B cell (primary cell): ENCODE results near the gene CLEC2A. TPM values are rescaled to one million over a fixed set of nuclear protein-coding genes. Genes with fewer than 3 reads are reported as not detected.
"Not testable (repeated sequence)": the region's sequence is repeated elsewhere in the genome, so short reads cannot be mapped to it uniquely, and the experiment has no call there.

Source experiments
- ATAC-seq: fragments of 200-7000 bp; cut with Tn5 transposase; one replicate; pipeline ENCODE4 v1.10.0; 2021; ENCODE audit warnings: low read depth, mild to moderate bottlenecking, moderate number of reproducible peaks, moderate library complexity
- CTCF ChIA-PET: fragments of 350-600 bp; sonication (Branson Sonifier 250); formaldehyde crosslinking; loops from one replicate; lab custom pipeline; 2021; ENCODE audit warnings: antibody characterized with exemption, inconsistent platforms; lab: Charles Lee
- POLR2A ChIA-PET: fragments of 350-600 bp; sonication (Branson Sonifier 250); formaldehyde crosslinking; loops from one replicate; lab custom pipeline; 2021; ENCODE audit warnings: antibody characterized with exemption; lab: Charles Lee
- DNase-seq: peaks from one replicate; pipeline ENCODE4 v3.0.0; 2013
- H2AFZ ChIP-seq: 2 replicates; pipeline ENCODE4 v1.6.1; 2012; ENCODE audit warnings: mild to moderate bottlenecking, low read depth, low read length; ENCODE audit not compliant: insufficient read depth, poor library complexity, severe bottlenecking
- H3K27ac ChIP-seq, 2 donors: 1 replicate in 1 of 2; 2 replicates in 1 of 2; pipeline ENCODE4 v1.5.1; 2012 to 2013; ENCODE audit warnings: low read length in 2 of 2, mild to moderate bottlenecking in 2 of 2, moderate library complexity in 1 of 2
- H3K27me3 ChIP-seq, 4 experiments: fragments of 200-600 bp in 1 of 4; sonication (generic) in 1 of 4; replicated peaks in 1 of 4; 1 replicate in 2 of 4; 2 replicates in 2 of 4; pipeline versions ENCODE4 v1.6.1 to v1.7.0; 2013 to 2016; ENCODE audit warnings: low read length in 3 of 4, mild to moderate bottlenecking in 2 of 4, mixed read lengths in 1 of 4, moderate library complexity in 1 of 4; ENCODE audit not compliant: insufficient read depth in 4 of 4, control insufficient read depth in 3 of 4; ENCODE audit errors: control extremely low read depth in 1 of 4
- H3K36me3 ChIP-seq, 2 experiments: replicated peaks in 1 of 2; 1 replicate in 1 of 2; 2 replicates in 1 of 2; pipeline versions ENCODE4 v1.6.1 to v1.7.1; 2013; ENCODE audit warnings: low read length in 1 of 2; ENCODE audit not compliant: insufficient read depth in 2 of 2, control insufficient read depth in 1 of 2; ENCODE audit errors: control extremely low read depth in 1 of 2, extremely low read depth in 1 of 2
- H3K4me1 ChIP-seq, 2 donors: fragments of 200-600 bp in 1 of 2; sonication (generic) in 1 of 2; 1 replicate in 1 of 2; 2 replicates in 1 of 2; pipeline versions ENCODE4 v1.5.1 to v1.6.1; 2013 to 2017; ENCODE audit warnings: low read length in 2 of 2; ENCODE audit not compliant: control insufficient read depth in 2 of 2, insufficient read depth in 2 of 2
- H3K4me2 ChIP-seq: replicated peaks from 2 replicates; pipeline ENCODE3; 2012; ENCODE audit warnings: mild to moderate bottlenecking, low read depth, low read length; ENCODE audit not compliant: poor library complexity, severe bottlenecking
- H3K4me3 ChIP-seq, 5 experiments: fragments of 200-600 bp in 1 of 5; sonication (generic) in 1 of 5; 1 replicate in 3 of 5; 2 replicates in 2 of 5; pipeline versions ENCODE4 v1.5.1 to v1.7.0; 2011 to 2016; ENCODE audit warnings: low read length in 4 of 5, mild to moderate bottlenecking in 4 of 5, low read depth in 2 of 5, control low read depth in 1 of 5, moderate library complexity in 1 of 5; ENCODE audit not compliant: insufficient read depth in 1 of 5; ENCODE audit errors: control extremely low read depth in 1 of 5, extremely low read depth in 1 of 5
- H3K79me2 ChIP-seq: fragments of 200-600 bp; sonication (generic); one replicate; pipeline ENCODE4 v1.6.0; 2016; ENCODE audit warnings: low read length; ENCODE audit not compliant: control insufficient read depth, insufficient read depth
- H3K9ac ChIP-seq: fragments of 200-600 bp; sonication (generic); 2 replicates; pipeline ENCODE4 v1.6.1; 2017; ENCODE audit warnings: mild to moderate bottlenecking, low read length, moderate library complexity
- H3K9me3 ChIP-seq, 3 donors: one replicate each; pipeline versions ENCODE4 v1.6.1 to v1.7.1; 2013; ENCODE audit warnings: low read length in 2 of 3; ENCODE audit not compliant: control insufficient read depth in 2 of 3, insufficient read depth in 1 of 3; ENCODE audit errors: control extremely low read depth in 1 of 3
- H4K20me1 ChIP-seq: 2 replicates; pipeline ENCODE4 v1.6.0; 2012; ENCODE audit warnings: mild to moderate bottlenecking, low read length; ENCODE audit not compliant: insufficient read depth, control insufficient read depth, poor library complexity, severe bottlenecking
- H3K27ac Mint-ChIP-seq: one replicate; pipeline ENCODE4 v1.8.0; 2021; ENCODE audit warnings: mixed read lengths
- H3K27me3 Mint-ChIP-seq: one replicate; pipeline ENCODE4 v1.8.0; 2021; ENCODE audit warnings: mixed read lengths
- H3K4me1 Mint-ChIP-seq: one replicate; pipeline ENCODE4 v1.8.0; 2021; ENCODE audit warnings: mixed read lengths
- H3K4me3 Mint-ChIP-seq: one replicate; pipeline ENCODE4 v1.8.0; 2021; ENCODE audit warnings: mixed read lengths
- H3K9me3 Mint-ChIP-seq: one replicate; pipeline ENCODE4 v1.8.0; 2022; ENCODE audit warnings: mixed read lengths; ENCODE audit not compliant: insufficient read depth
- EZH2 ChIP-seq: IDR thresholded peaks from 2 replicates; pipeline ENCODE4 v1.6.1; 2012; ENCODE audit warnings: borderline replicate concordance, low read depth, mild to moderate bottlenecking, moderate library complexity, low read length; ENCODE audit not compliant: insufficient read depth, poor library complexity, severe bottlenecking
- WGBS: methylation state at CpG from one replicate; pipeline ENCODE4 v1.1.5; 2013; ENCODE audit warnings: missing lambda C conversion rate; ENCODE audit not compliant: insufficient coverage; 5-methylcytosine and 5-hydroxymethylcytosine counted together
- intact Hi-C: fragments of 100-400 bp; cut with micrococcal nuclease; formaldehyde crosslinking; loops from one replicate; pipeline ENCODE4 v1.10.0; 2022
- polyA plus RNA-seq: library from polyadenylated mRNA; depleted of rRNA; stranded (reverse); fragments of >200 nt; gene quantifications from 2 replicates; pipeline ENCODE4 v1.2.3, GENCODE V29; 2012
- total RNA-seq, 2 donors: library from RNA; stranded (reverse); fragments of 120-200 nt in 1 of 2; gene quantifications; 1 replicate in 1 of 2; 2 replicates in 1 of 2; pipeline versions ENCODE4 v1.2.3 to v1.2.4, GENCODE V29; 2013 to 2022

The CLEC2A gene
- total and polyA plus RNA-seq, 2 donors (not counting 1 experiment from before 2014, with no cell fraction given): not detected

DNA sequence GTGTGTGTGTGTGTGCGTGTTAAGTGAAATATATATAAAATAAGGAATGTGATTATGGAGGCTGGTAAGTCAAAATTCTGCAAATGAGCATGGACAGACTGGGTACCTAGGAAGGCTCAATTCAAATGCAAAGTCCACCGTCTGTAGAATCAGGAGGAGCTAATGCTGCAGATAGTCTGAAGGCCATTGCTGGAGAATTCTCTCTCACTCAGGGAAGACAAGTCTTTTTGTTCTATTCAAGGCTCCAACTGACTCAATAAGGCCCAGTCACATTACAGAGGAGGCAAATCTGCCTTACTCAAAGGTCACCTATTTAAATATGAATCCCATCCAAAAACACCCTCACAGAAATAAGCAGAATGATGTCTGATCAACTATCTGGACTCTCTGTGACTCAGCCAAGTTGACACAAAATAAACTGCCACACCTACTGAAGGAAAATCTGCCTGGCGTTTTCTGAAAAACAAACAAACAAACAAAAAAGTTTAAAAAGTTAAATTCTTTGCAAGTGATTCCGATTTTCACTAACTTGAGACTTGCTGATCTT lies 51.6 kb downstream of the CLEC2A start:
- H3K4me1 ChIP-seq: peaks cover 0 to 8% of the 10 kb centered on the region in 2 donors
- Mint-ChIP-seq H3K4me1 (peaks cover 6% of the 10 kb centered on the region), H3K27ac (no peak overlapping the region), H3K9me3 (no peaks in the 10 kb centered on the region), H3K4me3 (no peak overlapping the region), H3K27me3 (peaks cover 5% of the 10 kb centered on the region)
- no peak overlapping the region for H3K27ac ChIP-seq
- H3K4me2 ChIP-seq: no peak overlapping the region
- DNase-seq (no peak), ATAC-seq (no peak)
- POLR2A ChIA-PET: interaction anchor here (0.7 kb wide), 1 partner anchor 16 kb away, joined by 5 read pairs; no protein-coding TSS in a partner anchor
- no peak overlapping the region for H2AFZ ChIP-seq
- no peaks in the 10 kb centered on the region for H3K36me3 ChIP-seq
- WGBS: 100% methylated on average over 4 of the region's 4 CpGs
- H3K4me3 ChIP-seq: no peak overlapping the region
- H3K79me2 ChIP-seq: no peaks in the 10 kb centered on the region
- no peaks in the 10 kb centered on the region for H4K20me1 ChIP-seq
- no peak overlapping the region for H3K9ac ChIP-seq
- intact Hi-C loops: no loop called here
- CTCF ChIA-PET: no interaction called here
- no peaks in the 10 kb centered on the region for H3K27me3 ChIP-seq
- H3K9me3 ChIP-seq: no peaks in the 10 kb centered on the region
- TF ChIP-seq EZH2: no peak

DNA sequence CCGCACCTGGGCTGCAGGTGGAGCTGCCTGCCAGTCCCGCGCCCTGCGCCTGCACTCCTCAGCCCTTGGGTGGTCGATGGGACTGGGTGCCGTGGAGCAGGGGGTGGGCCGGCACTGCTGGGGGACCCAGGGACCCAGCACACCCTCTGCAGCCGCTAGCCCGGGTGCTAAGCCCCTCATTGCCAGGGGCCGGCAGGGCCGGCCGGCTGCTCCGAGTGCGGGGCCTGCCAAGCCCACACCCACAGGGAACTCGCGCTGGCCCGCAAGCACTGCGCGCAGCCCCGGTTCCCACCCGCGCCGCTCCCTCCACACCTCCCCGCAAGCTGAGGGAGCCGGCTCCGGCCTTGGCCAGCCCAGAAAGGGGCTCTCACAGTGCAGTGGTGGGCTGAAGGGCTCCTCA lies 56.0 kb downstream of the CLEC2A start:
- ATAC-seq, H3K79me2 ChIP-seq, DNase-seq, intact Hi-C loops, H3K9me3 ChIP-seq, H3K36me3 ChIP-seq, H3K9ac ChIP-seq, CTCF ChIA-PET, H3K27ac Mint-ChIP-seq, H2AFZ ChIP-seq, H4K20me1 ChIP-seq, H3K27me3 ChIP-seq, H3K27ac ChIP-seq, H3K4me2 ChIP-seq, H3K4me3 ChIP-seq, H3K27me3 Mint-ChIP-seq, H3K9me3 Mint-ChIP-seq, H3K4me3 Mint-ChIP-seq, POLR2A ChIA-PET: not testable (repeated sequence)
- H3K4me1 Mint-ChIP-seq: peaks cover 16% of the 10 kb centered on the region
- peaks cover 9 to 10% of the 10 kb centered on the region in 2 donors for H3K4me1 ChIP-seq
- 99% methylated on average over 26 of the region's 26 CpGs for WGBS
